OCI-LY3 (cell line): ENCODE measurements around the gene IQCE.

Experiments
- H2AFZ ChIP-seq: fragments of 200-600, 300-600 bp; shearing (Covaris generic); 2 replicates; pipeline ENCODE4 v1.6.0; 2014; ENCODE audit warnings: antibody characterized with exemption, low read depth, low read length
- H3K27ac ChIP-seq: fragments of 200-600, 300-600 bp; sonication (generic); 2 replicates; pipeline ENCODE4 v1.5.1; 2014; ENCODE audit warnings: mild to moderate bottlenecking, low read length, moderate library complexity, mixed read lengths
- H3K27me3 ChIP-seq: fragments of 200-600, 300-600 bp; sonication (generic); 2 replicates; pipeline ENCODE4 v1.6.1; 2014; ENCODE audit warnings: low read depth, low read length, mixed read lengths
- H3K36me3 ChIP-seq: fragments of 200-600, 300-600 bp; sonication (generic); replicated peaks from 2 replicates; pipeline ENCODE3; 2014; ENCODE audit warnings: low read depth, low read length, mixed read lengths
- H3K4me1 ChIP-seq: fragments of 300-600, 200-600 bp; sonication (generic); 2 replicates; pipeline ENCODE4 v1.6.1; 2014; ENCODE audit warnings: low read length, mixed read lengths
- H3K4me2 ChIP-seq: fragments of 200-600, 300-600 bp; sonication (generic); 2 replicates; pipeline ENCODE4 v1.6.1; 2014; ENCODE audit warnings: low read length, mixed read lengths
- H3K4me3 ChIP-seq: fragments of 300-600, 200-600 bp; sonication (generic); 2 replicates; pipeline ENCODE4 v1.5.1; 2014; ENCODE audit warnings: antibody characterized with exemption, mild to moderate bottlenecking, low read length, moderate library complexity
- H3K79me2 ChIP-seq: fragments of 300-600, 200-600 bp; shearing (Covaris generic); 2 replicates; pipeline ENCODE4 v1.6.1; 2014; ENCODE audit warnings: mild to moderate bottlenecking, low read length, mixed read lengths
- H3K9ac ChIP-seq: fragments of 300-600, 200-600 bp; shearing (Covaris generic); 2 replicates; pipeline ENCODE4 v1.6.0; 2014; ENCODE audit warnings: mild to moderate bottlenecking, low read length, moderate library complexity
- H3K9me3 ChIP-seq: fragments of 200-600, 300-600 bp; shearing (Covaris generic); 2 replicates; pipeline ENCODE4 v1.6.1; 2014; ENCODE audit warnings: low read length, mixed read lengths; ENCODE audit not compliant: insufficient read depth
- H4K20me1 ChIP-seq: fragments of 200-600, 300-600 bp; sonication (generic); 2 replicates; pipeline ENCODE4 v1.6.1; 2016; ENCODE audit warnings: low read length, mixed read lengths; ENCODE audit not compliant: insufficient read depth
- CTCF ChIP-seq: fragments of 200-600, 300-600 bp; sonication (generic); IDR thresholded peaks from 2 replicates; pipeline ENCODE4 v1.5.1; 2014; ENCODE audit warnings: antibody characterized with exemption, low read length, low read depth
- EZH2phosphoT487 ChIP-seq: fragments of 200-600 bp; shearing (Covaris generic); IDR thresholded peaks from 2 replicates; pipeline ENCODE4 v1.6.1; 2018; ENCODE audit warnings: antibody characterized with exemption, mixed run types, low read depth

Gene IQCE

GRCh38 chr7:2613098-2613930, 54.5 kb downstream of the IQCE start:
- no peak overlapping the region for H3K9ac ChIP-seq
- no peaks in the 10 kb centered on the region for H3K4me1 ChIP-seq
- H2AFZ ChIP-seq: no peak overlapping the region
- H3K27ac ChIP-seq: no peak overlapping the region
- no peaks in the 10 kb centered on the region for H3K79me2 ChIP-seq
- no peaks in the 10 kb centered on the region for H3K36me3 ChIP-seq
- no peak overlapping the region for H3K4me2 ChIP-seq
- TF ChIP-seq CTCF (no peak), EZH2phosphoT487 (no peak)
- no peaks in the 10 kb centered on the region for H3K9me3 ChIP-seq
- H4K20me1 ChIP-seq: no peaks in the 10 kb centered on the region
- H3K4me3 ChIP-seq: no peak overlapping the region
- H3K27me3 ChIP-seq: peaks cover 7% of the 10 kb centered on the region; the same call in 1 of the 2 replicates

DNA sequence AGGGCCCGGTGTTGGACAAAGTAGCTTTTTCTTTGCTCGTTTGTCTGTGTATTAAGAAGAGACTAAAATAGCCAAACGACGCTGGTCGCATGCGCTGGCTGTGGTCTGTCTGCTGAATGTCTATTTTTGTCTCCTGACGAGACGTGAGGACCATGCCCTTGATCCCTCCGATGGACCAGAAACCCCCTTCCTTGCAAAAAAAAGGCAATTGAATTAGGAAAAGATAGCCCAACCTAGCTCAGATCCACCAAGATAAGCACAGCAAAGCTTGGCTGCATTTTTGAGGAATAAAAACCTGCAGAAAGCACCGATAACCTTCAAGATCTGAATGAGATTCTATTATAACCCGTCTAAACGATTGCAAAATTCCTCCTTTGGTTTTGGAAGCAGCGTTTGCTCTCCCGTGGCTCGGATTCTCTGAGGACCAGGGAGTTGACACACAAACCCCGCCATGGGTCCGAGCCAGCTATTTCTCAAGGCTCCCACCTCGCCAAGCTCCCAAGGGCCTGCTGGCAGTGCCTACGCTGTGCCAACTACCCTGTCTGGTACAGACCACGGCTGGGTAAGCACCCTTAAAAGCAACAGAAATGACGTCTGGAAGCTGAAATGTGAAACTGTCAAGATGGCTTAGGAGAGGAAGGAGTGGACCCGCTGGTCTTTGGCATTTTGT, 55.3 kb downstream of the IQCE start:
- no peaks in the 10 kb centered on the region for H4K20me1 ChIP-seq
- no peak overlapping the region for H3K4me2 ChIP-seq
- no peak overlapping the region for H2AFZ ChIP-seq
- TF ChIP-seq CTCF (no peak), EZH2phosphoT487 (no peak)
- H3K4me3 ChIP-seq: no peak overlapping the region
- H3K36me3 ChIP-seq: no peaks in the 10 kb centered on the region
- no peaks in the 10 kb centered on the region for H3K4me1 ChIP-seq
- H3K27ac ChIP-seq: no peak overlapping the region
- peaks cover 7% of the 10 kb centered on the region; the same call in 1 of the 2 replicates for H3K27me3 ChIP-seq
- H3K9me3 ChIP-seq: no peaks in the 10 kb centered on the region
- no peaks in the 10 kb centered on the region for H3K79me2 ChIP-seq
- H3K9ac ChIP-seq: no peak overlapping the region

DNA sequence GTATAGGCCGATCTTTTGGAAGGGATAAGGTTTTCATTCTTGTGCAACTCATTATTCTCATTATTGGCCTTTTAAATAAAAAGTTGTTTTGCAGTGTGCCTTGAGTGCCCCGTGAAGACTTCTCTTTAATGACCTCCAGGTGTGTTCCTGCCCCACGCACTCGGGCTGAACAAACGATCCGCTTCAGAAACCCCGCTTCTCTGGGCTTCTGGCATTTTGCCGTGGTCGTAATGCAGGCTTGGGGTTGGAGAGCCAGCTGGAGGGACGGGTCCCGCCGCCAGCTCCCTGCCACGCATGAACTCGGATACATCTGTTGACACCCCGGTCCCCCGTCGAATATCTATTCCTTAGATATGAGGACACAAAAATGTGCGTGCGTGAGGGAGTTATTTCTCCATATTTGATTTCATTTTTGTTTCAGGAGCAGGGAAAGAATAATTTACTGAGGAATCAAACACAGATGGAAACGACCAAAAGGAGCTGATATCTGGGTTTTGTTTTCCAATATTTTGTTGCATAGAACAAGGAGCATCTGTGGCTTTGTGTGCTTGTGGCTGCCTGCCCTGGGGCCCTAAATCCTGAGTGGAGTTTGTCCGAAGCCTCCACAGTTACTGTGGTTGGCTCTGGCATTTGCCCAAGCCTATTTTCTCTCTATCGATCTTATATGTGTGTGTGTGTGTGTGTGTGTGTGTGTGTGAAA, 56.0 kb downstream of the IQCE start:
- Histone ChIP-seq H4K20me1 (no peaks in the 10 kb centered on the region), H3K4me1 (no peaks in the 10 kb centered on the region), H3K27ac (no peak overlapping the region), H3K9ac (no peak overlapping the region), H2AFZ (no peak overlapping the region), H3K36me3 (no peaks in the 10 kb centered on the region), H3K4me3 (no peak overlapping the region), H3K9me3 (no peaks in the 10 kb centered on the region), H3K27me3 (peaks cover 7% of the 10 kb centered on the region; the same call in 1 of the 2 replicates), H3K79me2 (no peaks in the 10 kb centered on the region), H3K4me2 (no peak overlapping the region)
- TF ChIP-seq CTCF: no peak
- no peak for TF ChIP-seq EZH2phosphoT487
